ENCODE data around the gene FNDC3B.
A peak's percentile ranks its signal among the peaks of the same experiment; 100 is the strongest.

FNDC3B gene

DNA sequence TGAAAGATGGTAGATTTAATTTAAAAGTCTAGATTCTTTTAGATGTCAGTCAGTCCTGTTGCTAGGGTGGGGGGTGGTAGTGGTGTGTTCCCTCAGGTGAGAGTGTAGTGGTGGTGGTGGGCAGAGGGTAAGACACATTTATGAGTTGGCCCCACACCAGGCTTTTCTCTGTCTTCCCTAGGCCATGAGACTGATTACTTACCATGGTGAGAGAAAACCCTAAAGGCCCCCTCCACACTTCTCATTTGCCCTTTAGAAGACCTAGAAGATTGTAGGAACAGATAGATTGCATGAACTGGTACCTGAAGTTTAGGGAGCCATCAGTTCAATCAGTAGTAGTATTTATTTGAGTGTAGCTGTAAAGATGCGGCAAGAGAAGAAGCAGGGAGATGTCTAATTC lies 20.9 kb downstream of the FNDC3B start:
- Histone ChIP-seq H3K9ac (ENCODE audit: low read length) (no peak overlapping the region), H3K4me1 (ENCODE audit: low read length) (peaks cover 58% of the 10 kb centered on the region), H3K27ac (ENCODE audit: low read length) (peak overlapping the region; percentile 65; the same call in 1 of the 2 replicates), H3K4me2 (ENCODE audit: low read depth, low read length) (peak overlapping the region; percentile 56; the same call in 1 of the 2 replicates), H3K9me3 (replicated peaks; ENCODE audit: insufficient read depth, low read length) (no peaks in the 10 kb centered on the region), H4K20me1 (ENCODE audit: insufficient read depth, low read length) (peaks cover 4% of the 10 kb centered on the region; the same call in 1 of the 2 replicates), H3K36me3 (replicated peaks; ENCODE audit: insufficient read depth, low read length) (0 out of 2 replicates have a peak, but pooled peaks cover 10% of the 10 kb centered on the region), H2AFZ (ENCODE audit: low read length) (no peak overlapping the region), H3K4me3 (ENCODE audit: low read length) (no peak overlapping the region), H3K9me2 (replicated peaks; ENCODE audit: insufficient read depth, low read length) (no peaks in the 10 kb centered on the region), H3K79me2 (ENCODE audit: low read length) (peaks cover 94% of the 10 kb centered on the region), H3F3A (ENCODE audit: insufficient read depth, low read length) (peaks cover 26% of the 10 kb centered on the region), H3K27me3 (replicated peaks; ENCODE audit: insufficient read depth, low read length) (no peaks in the 10 kb centered on the region)
- TF ChIP-seq EZH2phosphoT487 (IDR thresholded peaks at IDR 0.05; ENCODE audit: low read length): no peak
- no peak for TF ChIP-seq EZH2 (optimal IDR thresholded peaks at IDR 0.05; ENCODE audit: low read depth, low read length)
- TF ChIP-seq, protein P1, sequence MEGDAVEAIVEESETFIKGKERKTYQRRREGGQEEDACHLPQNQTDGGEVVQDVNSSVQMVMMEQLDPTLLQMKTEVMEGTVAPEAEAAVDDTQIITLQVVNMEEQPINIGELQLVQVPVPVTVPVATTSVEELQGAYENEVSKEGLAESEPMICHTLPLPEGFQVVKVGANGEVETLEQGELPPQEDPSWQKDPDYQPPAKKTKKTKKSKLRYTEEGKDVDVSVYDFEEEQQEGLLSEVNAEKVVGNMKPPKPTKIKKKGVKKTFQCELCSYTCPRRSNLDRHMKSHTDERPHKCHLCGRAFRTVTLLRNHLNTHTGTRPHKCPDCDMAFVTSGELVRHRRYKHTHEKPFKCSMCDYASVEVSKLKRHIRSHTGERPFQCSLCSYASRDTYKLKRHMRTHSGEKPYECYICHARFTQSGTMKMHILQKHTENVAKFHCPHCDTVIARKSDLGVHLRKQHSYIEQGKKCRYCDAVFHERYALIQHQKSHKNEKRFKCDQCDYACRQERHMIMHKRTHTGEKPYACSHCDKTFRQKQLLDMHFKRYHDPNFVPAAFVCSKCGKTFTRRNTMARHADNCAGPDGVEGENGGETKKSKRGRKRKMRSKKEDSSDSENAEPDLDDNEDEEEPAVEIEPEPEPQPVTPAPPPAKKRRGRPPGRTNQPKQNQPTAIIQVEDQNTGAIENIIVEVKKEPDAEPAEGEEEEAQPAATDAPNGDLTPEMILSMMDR (IDR thresholded peaks at IDR 0.05; ENCODE audit: low read length): no peak
- DNase-seq: no peak

DNA sequence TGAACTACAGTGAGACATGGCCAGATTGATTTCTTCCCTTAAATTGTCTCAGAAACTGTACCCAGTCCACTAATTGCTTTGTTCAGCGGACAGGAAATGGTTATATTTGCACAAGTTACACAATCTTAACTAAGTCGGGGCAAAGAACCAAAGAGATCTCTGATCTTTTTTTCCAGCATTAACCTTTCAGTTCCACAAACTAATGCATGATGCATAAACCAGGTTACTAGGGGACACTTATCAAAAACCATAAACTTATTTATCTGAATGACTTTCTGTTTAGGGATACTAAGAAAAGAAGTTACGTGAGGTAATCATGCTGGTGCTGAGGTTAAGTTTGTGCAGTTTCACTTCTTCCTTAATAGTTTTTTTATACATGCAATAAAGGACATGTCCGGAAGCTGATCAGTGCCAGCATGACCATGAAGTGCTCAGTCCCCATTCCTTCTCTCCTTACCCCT lies 22.4 kb downstream of the FNDC3B start:
- H3K9me3 ChIP-seq (replicated peaks; ENCODE audit: insufficient read depth, low read length): no peaks in the 10 kb centered on the region
- H3K4me2 ChIP-seq (ENCODE audit: low read depth, low read length): peak overlapping the region; percentile 56
- H2AFZ ChIP-seq (ENCODE audit: low read length): no peak overlapping the region
- TF ChIP-seq EZH2 (optimal IDR thresholded peaks at IDR 0.05; ENCODE audit: low read depth, low read length) (no peak), EZH2phosphoT487 (IDR thresholded peaks at IDR 0.05; ENCODE audit: low read length) (no peak)
- TF ChIP-seq, protein P1 (IDR thresholded peaks at IDR 0.05; ENCODE audit: low read length): no peak
- H3K9ac ChIP-seq (ENCODE audit: low read length): peak overlapping the region; percentile 32; the same call in 1 of the 2 replicates
- H3K27me3 ChIP-seq (replicated peaks; ENCODE audit: insufficient read depth, low read length): no peaks in the 10 kb centered on the region
- peak overlapping the region; percentile 31 for H3K4me3 ChIP-seq (ENCODE audit: low read length)
- no peaks in the 10 kb centered on the region for H3K9me2 ChIP-seq (replicated peaks; ENCODE audit: insufficient read depth, low read length)
- H3K4me1 ChIP-seq (ENCODE audit: low read length): peaks cover 58% of the 10 kb centered on the region
- peaks cover 26% of the 10 kb centered on the region for H3F3A ChIP-seq (ENCODE audit: insufficient read depth, low read length)
- peak; percentile 83 for DNase-seq
- H3K27ac ChIP-seq (ENCODE audit: low read length): peak overlapping the region; percentile 65
- H3K36me3 ChIP-seq (replicated peaks; ENCODE audit: insufficient read depth, low read length): 0 out of 2 replicates have a peak, but pooled peaks cover 10% of the 10 kb centered on the region
- peaks cover 14% of the 10 kb centered on the region for H4K20me1 ChIP-seq (ENCODE audit: insufficient read depth, low read length)
- H3K79me2 ChIP-seq (ENCODE audit: low read length): peaks cover 94% of the 10 kb centered on the region

DNA sequence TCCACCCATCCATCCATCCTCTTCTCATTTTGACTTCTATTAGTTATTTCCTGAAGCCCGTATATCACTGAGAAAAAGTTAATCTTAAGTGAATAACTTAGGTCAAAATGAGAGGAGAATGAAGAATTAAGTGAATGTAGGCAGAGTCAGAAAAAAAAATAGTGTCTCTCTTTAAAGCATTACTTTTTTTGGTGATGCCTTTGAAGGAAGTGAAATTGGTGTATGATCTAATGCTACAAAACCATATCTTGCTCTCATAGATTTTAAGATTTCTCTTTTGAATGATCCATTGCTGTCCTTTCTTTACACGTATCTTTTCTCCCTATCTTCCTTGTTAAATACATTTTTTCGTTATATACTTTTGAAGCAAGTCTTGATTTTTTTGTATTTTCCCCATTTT lies 23.4 kb downstream of the FNDC3B start:
- Histone ChIP-seq H3K9me2 (replicated peaks; ENCODE audit: insufficient read depth, low read length) (no peaks in the 10 kb centered on the region), H3K79me2 (ENCODE audit: low read length) (peaks cover 94% of the 10 kb centered on the region), H3K4me1 (ENCODE audit: low read length) (peaks cover 54% of the 10 kb centered on the region), H3K4me3 (ENCODE audit: low read length) (no peak overlapping the region), H3K27me3 (replicated peaks; ENCODE audit: insufficient read depth, low read length) (no peaks in the 10 kb centered on the region), H3K9ac (ENCODE audit: low read length) (no peak overlapping the region), H3K9me3 (replicated peaks; ENCODE audit: insufficient read depth, low read length) (no peaks in the 10 kb centered on the region), H3K36me3 (replicated peaks; ENCODE audit: insufficient read depth, low read length) (0 out of 2 replicates have a peak, but pooled peaks cover 10% of the 10 kb centered on the region), H4K20me1 (ENCODE audit: insufficient read depth, low read length) (peaks cover 18% of the 10 kb centered on the region), H3K27ac (ENCODE audit: low read length) (no peak overlapping the region; the same call in 1 of the 2 replicates), H3F3A (ENCODE audit: insufficient read depth, low read length) (peaks cover 26% of the 10 kb centered on the region), H3K4me2 (ENCODE audit: low read depth, low read length) (no peak overlapping the region), H2AFZ (ENCODE audit: low read length) (no peak overlapping the region)
- TF ChIP-seq EZH2 (optimal IDR thresholded peaks at IDR 0.05; ENCODE audit: low read depth, low read length): no peak
- no peak for TF ChIP-seq EZH2phosphoT487 (IDR thresholded peaks at IDR 0.05; ENCODE audit: low read length)
- TF ChIP-seq, protein P1 (IDR thresholded peaks at IDR 0.05; ENCODE audit: low read length): no peak
- DNase-seq: no peak
